HEK293T (cell line): Measurements from ENCODE around the gene ESR1.

Experiments used
- BHLHE40 ChIP-seq: fragments of 450-650 bp; IDR thresholded peaks from 2 replicates; pipeline ENCODE4 v1.6.1; 2016; ENCODE audit warnings: mild to moderate bottlenecking, moderate library complexity, borderline replicate concordance
- CTBP1 ChIP-seq: fragments of 450-650 bp; IDR thresholded peaks from 2 replicates; pipeline ENCODE4 v1.6.1; 2016; ENCODE audit warnings: borderline replicate concordance
- ELF4 ChIP-seq: fragments of 450-650 bp; IDR thresholded peaks from 2 replicates; pipeline ENCODE4 v1.6.1; 2017; ENCODE audit warnings: antibody characterized with exemption
- FOXK2 ChIP-seq: fragments of 450-650 bp; IDR thresholded peaks from 2 replicates; pipeline ENCODE4 v1.6.1; 2016; ENCODE audit warnings: mild to moderate bottlenecking
- FOXM1 ChIP-seq: fragments of 450-650 bp; IDR thresholded peaks from 2 replicates; pipeline ENCODE4 v1.6.1; 2017; ENCODE audit warnings: mild to moderate bottlenecking, borderline replicate concordance
- HDGF ChIP-seq: fragments of 450-650 bp; IDR thresholded peaks from 2 replicates; pipeline ENCODE4 v1.6.1; 2017; ENCODE audit warnings: antibody characterized with exemption, borderline replicate concordance
- LEF1 ChIP-seq: fragments of 450-650 bp; IDR thresholded peaks from 2 replicates; pipeline ENCODE4 v1.6.1; 2017; ENCODE audit warnings: mild to moderate bottlenecking, borderline replicate concordance
- NFRKB ChIP-seq: fragments of 450-650 bp; IDR thresholded peaks from 2 replicates; pipeline ENCODE4 v1.6.1; 2016; ENCODE audit warnings: mild to moderate bottlenecking, moderate library complexity
- SP1 ChIP-seq: fragments of 450-650 bp; IDR thresholded peaks from 2 replicates; pipeline ENCODE4 v1.6.1; 2017
- SUZ12 ChIP-seq: fragments of 450-650 bp; IDR thresholded peaks from 2 replicates; pipeline ENCODE4 v1.6.1; 2016; ENCODE audit warnings: mild to moderate bottlenecking
- TARDBP ChIP-seq: fragments of 450-650 bp; IDR thresholded peaks from 2 replicates; pipeline ENCODE4 v1.6.1; 2016
- ZNF384 ChIP-seq: fragments of 450-650 bp; IDR thresholded peaks from 2 replicates; pipeline ENCODE4 v1.6.1; 2016
- TF ChIP-seq, protein P1 (sequence below): fragments of 450-650 bp; IDR thresholded peaks from 2 replicates; pipeline ENCODE4 v1.6.1; 2016

DNA sequence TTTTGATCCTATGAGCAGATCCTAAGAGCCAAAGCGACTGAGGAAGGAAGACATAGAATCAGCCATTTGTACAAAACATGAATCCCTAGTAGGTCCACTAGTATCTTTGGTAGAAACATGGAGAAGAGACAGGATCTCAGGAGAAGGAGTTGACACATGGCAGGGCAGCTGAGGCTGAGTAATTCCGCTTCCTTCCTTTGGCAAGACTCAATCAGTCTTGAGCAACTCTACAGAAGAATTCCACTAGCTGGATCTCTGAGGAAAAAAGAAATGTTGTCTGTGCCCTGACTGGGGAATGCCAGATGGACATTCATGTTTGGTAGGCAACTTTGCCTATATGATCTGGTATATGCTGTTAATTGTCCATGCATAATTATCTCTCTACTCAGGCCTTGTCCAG lies 35.3 kb downstream of the ESR1 start:
- no peak for TF ChIP-seq SUZ12
- TF ChIP-seq FOXM1, result no peak
- no peak for TF ChIP-seq BHLHE40
- no peak for TF ChIP-seq SP1
- no peak for TF ChIP-seq FOXK2
- TF ChIP-seq, protein P1, sequence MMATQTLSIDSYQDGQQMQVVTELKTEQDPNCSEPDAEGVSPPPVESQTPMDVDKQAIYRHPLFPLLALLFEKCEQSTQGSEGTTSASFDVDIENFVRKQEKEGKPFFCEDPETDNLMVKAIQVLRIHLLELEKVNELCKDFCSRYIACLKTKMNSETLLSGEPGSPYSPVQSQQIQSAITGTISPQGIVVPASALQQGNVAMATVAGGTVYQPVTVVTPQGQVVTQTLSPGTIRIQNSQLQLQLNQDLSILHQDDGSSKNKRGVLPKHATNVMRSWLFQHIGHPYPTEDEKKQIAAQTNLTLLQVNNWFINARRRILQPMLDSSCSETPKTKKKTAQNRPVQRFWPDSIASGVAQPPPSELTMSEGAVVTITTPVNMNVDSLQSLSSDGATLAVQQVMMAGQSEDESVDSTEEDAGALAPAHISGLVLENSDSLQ, result no peak
- no peak for TF ChIP-seq NFRKB
- TF ChIP-seq TARDBP, result no peak
- no peak for TF ChIP-seq ZNF384
- TF ChIP-seq HDGF, result no peak
- no peak for TF ChIP-seq LEF1
- no peak for TF ChIP-seq ELF4
- TF ChIP-seq CTBP1, result no peak
